Immature natural killer cell (primary cell): ENCODE measurements around the gene MAML2. TPM values are rescaled to one million over a fixed set of nuclear protein-coding genes. Genes with fewer than 3 reads are reported as not detected.

Source experiments
- DNase-seq, 3 donors: peaks; one replicate each; pipeline ENCODE4 v3.0.0; 2022; ENCODE audit warnings: mixed read lengths in 1 of 3
- H3K27ac Mint-ChIP-seq, 6 donors: one replicate each; pipeline ENCODE4 v1.8.0; 2020; ENCODE audit warnings: mixed read lengths in 6 of 6, mild to moderate bottlenecking in 5 of 6, inconsistent platforms in 4 of 6, moderate library complexity in 3 of 6
- H3K27me3 Mint-ChIP-seq, 3 donors: one replicate each; pipeline ENCODE4 v1.8.0; 2020 to 2021; ENCODE audit warnings: low read depth in 3 of 3, mild to moderate bottlenecking in 3 of 3, mixed read lengths in 3 of 3, moderate library complexity in 3 of 3, inconsistent platforms in 1 of 3
- H3K36me3 Mint-ChIP-seq, 3 donors: one replicate each; pipeline ENCODE4 v1.8.0; 2020; ENCODE audit warnings: mixed read lengths in 3 of 3, inconsistent platforms in 2 of 3, mild to moderate bottlenecking in 2 of 3
- H3K4me1 Mint-ChIP-seq, 2 donors: one replicate each; pipeline ENCODE4 v1.8.0; 2020; ENCODE audit warnings: inconsistent platforms in 2 of 2, mild to moderate bottlenecking in 2 of 2, mixed read lengths in 2 of 2, moderate library complexity in 1 of 2
- H3K4me3 Mint-ChIP-seq, 5 donors: one replicate each; pipeline ENCODE4 v1.8.0; 2020; ENCODE audit warnings: mild to moderate bottlenecking in 5 of 5, mixed read lengths in 5 of 5, inconsistent platforms in 3 of 5, moderate library complexity in 3 of 5
- H3K9me3 Mint-ChIP-seq, 6 donors: one replicate each; pipeline ENCODE4 v1.8.0; 2020; ENCODE audit warnings: mild to moderate bottlenecking in 6 of 6, mixed read lengths in 6 of 6, inconsistent platforms in 4 of 6, moderate library complexity in 3 of 6
- polyA plus RNA-seq, 3 donors: library from polyadenylated mRNA; unstranded; fragments of 300-500 nt; fragmentation: Illumina TruSeq; gene quantifications; one replicate each; pipeline ENCODE4 v1.2.3, GENCODE V29; 2021

The MAML2 gene
- polyA plus RNA-seq, 3 donors from 2014 or later, result 0.26 to 4.5 (median 1.1) TPM

- Mint-ChIP-seq H3K4me1 (peaks cover 78 to 81% of the 10 kb centered on the region in 2 donors), H3K9me3 (no peaks in the 10 kb centered on the region), H3K27me3 (no peaks in the 10 kb centered on the region), H3K4me3 (peak overlapping the region in 1 of 5 donors; percentile 19), H3K36me3 (no peaks in the 10 kb centered on the region), H3K27ac (peak overlapping the region in 1 of 6 donors; percentile 29)
- no peak for DNase-seq
These were observed 82.9 kb downstream of the MAML2 start for GRCh38 chr11:96260067-96260511.

GRCh38 chr11:96259134-96259830, 83.7 kb downstream of the MAML2 start:
- no peaks in the 10 kb centered on the region for H3K27me3 Mint-ChIP-seq
- peak overlapping the region; percentile 87 to 97 (median 96) for H3K27ac Mint-ChIP-seq
- no peak for DNase-seq
- peak overlapping the region in 4 of 5 donors; percentile 79 to 83 (median 82) for H3K4me3 Mint-ChIP-seq
- no peaks in the 10 kb centered on the region for H3K36me3 Mint-ChIP-seq
- H3K4me1 Mint-ChIP-seq, result peaks cover 81 to 82% of the 10 kb centered on the region in 2 donors
- H3K9me3 Mint-ChIP-seq, result no peaks in the 10 kb centered on the region

GRCh38 chr11:96257972-96258934, 84.7 kb downstream of the MAML2 start:
- Mint-ChIP-seq H3K36me3 (no peaks in the 10 kb centered on the region), H3K9me3 (no peaks in the 10 kb centered on the region), H3K27me3 (peaks cover 0 to 2% (median 1%) of the 10 kb centered on the region in 3 donors), H3K4me1 (peaks cover 81 to 86% of the 10 kb centered on the region in 2 donors), H3K27ac (peak overlapping the region; percentile 87 to 97 (median 96)), H3K4me3 (peak overlapping the region; percentile 57 to 83 (median 81))
- peak; percentile 62 to 67 (median 63) for DNase-seq

- peaks cover 80 to 82% of the 10 kb centered on the region in 2 donors for H3K4me1 Mint-ChIP-seq
- H3K9me3 Mint-ChIP-seq, result no peaks in the 10 kb centered on the region
- no peak for DNase-seq
- H3K4me3 Mint-ChIP-seq, result peak overlapping the region; percentile 57 to 83 (median 81)
- peak overlapping the region; percentile 87 to 97 (median 96) for H3K27ac Mint-ChIP-seq
- H3K36me3 Mint-ChIP-seq, result no peaks in the 10 kb centered on the region
- H3K27me3 Mint-ChIP-seq, result peaks cover 0 to 2% (median 1%) of the 10 kb centered on the region in 3 donors
These were observed 86.0 kb downstream of the MAML2 start for GRCh38 chr11:96257036-96257435.

- peaks cover 80 to 82% of the 10 kb centered on the region in 2 donors for H3K4me1 Mint-ChIP-seq
- H3K27me3 Mint-ChIP-seq, result peaks cover 0 to 2% (median 1%) of the 10 kb centered on the region in 3 donors
- no peaks in the 10 kb centered on the region for H3K36me3 Mint-ChIP-seq
- H3K27ac Mint-ChIP-seq, result peak overlapping the region; percentile 87 to 97 (median 96)
- peak overlapping the region; percentile 57 to 83 (median 79) for H3K4me3 Mint-ChIP-seq
- H3K9me3 Mint-ChIP-seq, result no peaks in the 10 kb centered on the region
- DNase-seq, result no peak
These were observed 86.6 kb downstream of the MAML2 start for GRCh38 chr11:96256215-96257011.

GRCh38 chr11:96254854-96255253, 88.1 kb downstream of the MAML2 start:
- no peaks in the 10 kb centered on the region for H3K9me3 Mint-ChIP-seq
- H3K27me3 Mint-ChIP-seq, result peaks cover 0 to 2% (median 1%) of the 10 kb centered on the region in 3 donors
- H3K4me1 Mint-ChIP-seq, result peaks cover 70 to 79% of the 10 kb centered on the region in 2 donors
- peak overlapping the region; percentile 75 to 86 (median 81) for H3K4me3 Mint-ChIP-seq
- no peaks in the 10 kb centered on the region for H3K36me3 Mint-ChIP-seq
- peak overlapping the region in 5 of 6 donors; percentile 60 to 83 (median 74) for H3K27ac Mint-ChIP-seq
- no peak for DNase-seq

GRCh38 chr11:96254087-96254486, 88.9 kb downstream of the MAML2 start:
- Mint-ChIP-seq H3K4me1 (peaks cover 67 to 79% of the 10 kb centered on the region in 2 donors), H3K9me3 (no peaks in the 10 kb centered on the region), H3K27me3 (peaks cover 0 to 2% (median 1%) of the 10 kb centered on the region in 3 donors), H3K36me3 (no peaks in the 10 kb centered on the region), H3K4me3 (peak overlapping the region; percentile 75 to 91 (median 86)), H3K27ac (peak overlapping the region; percentile 59 to 85 (median 79))
- peak; percentile 47 to 51 (median 50) for DNase-seq

- peaks cover 51 to 69% of the 10 kb centered on the region in 2 donors for H3K4me1 Mint-ChIP-seq
- H3K27me3 Mint-ChIP-seq, result peaks cover 0 to 2% (median 0%) of the 10 kb centered on the region in 3 donors
- peak overlapping the region; percentile 15 to 63 (median 43) for H3K4me3 Mint-ChIP-seq
- no peaks in the 10 kb centered on the region for H3K9me3 Mint-ChIP-seq
- H3K27ac Mint-ChIP-seq, result peak overlapping the region; percentile 68 to 85 (median 80)
- DNase-seq, result no peak
- H3K36me3 Mint-ChIP-seq, result no peaks in the 10 kb centered on the region
These were observed 96.1 kb downstream of the MAML2 start for GRCh38 chr11:96246718-96247552.

- Mint-ChIP-seq H3K36me3 (no peaks in the 10 kb centered on the region), H3K4me1 (peaks cover 39 to 46% of the 10 kb centered on the region in 2 donors), H3K4me3 (peak overlapping the region; percentile 86 to 98 (median 89)), H3K27me3 (peaks cover 0 to 2% (median 0%) of the 10 kb centered on the region in 3 donors), H3K27ac (peak overlapping the region; percentile 60 to 90 (median 81)), H3K9me3 (no peaks in the 10 kb centered on the region)
- peak; percentile 64 to 70 (median 69) for DNase-seq
These were observed 99.9 kb downstream of the MAML2 start for GRCh38 chr11:96242971-96243647.

- H3K4me1 Mint-ChIP-seq, result peaks cover 33 to 38% of the 10 kb centered on the region in 2 donors
- H3K36me3 Mint-ChIP-seq, result no peaks in the 10 kb centered on the region
- H3K9me3 Mint-ChIP-seq, result no peaks in the 10 kb centered on the region
- peaks cover 0 to 2% (median 0%) of the 10 kb centered on the region in 3 donors for H3K27me3 Mint-ChIP-seq
- DNase-seq, result no peak
- H3K27ac Mint-ChIP-seq, result peak overlapping the region; percentile 39 to 90 (median 62)
- H3K4me3 Mint-ChIP-seq, result peak overlapping the region; percentile 32 to 62 (median 59)
These were observed 100.7 kb downstream of the MAML2 start for GRCh38 chr11:96242191-96242847.

GRCh38 chr11:96241331-96241841, 101.6 kb downstream of the MAML2 start:
- H3K27me3 Mint-ChIP-seq, result peaks cover 0 to 2% (median 0%) of the 10 kb centered on the region in 3 donors
- H3K36me3 Mint-ChIP-seq, result no peaks in the 10 kb centered on the region
- H3K4me3 Mint-ChIP-seq, result peak overlapping the region in 1 of 5 donors; percentile 21
- H3K9me3 Mint-ChIP-seq, result no peaks in the 10 kb centered on the region
- DNase-seq, result no peak
- peak overlapping the region in 2 of 6 donors; percentile 10 to 32 for H3K27ac Mint-ChIP-seq
- H3K4me1 Mint-ChIP-seq, result peaks cover 24 to 29% of the 10 kb centered on the region in 2 donors
